SK-N-SH treated with all-trans-retinoic acid at 6 μM for 48 hours (cell line): ENCODE measurements around the gene ATG2A.

Experiments used
- ARNTL ChIP-seq: fragments of 450-650 bp; formaldehyde crosslinking; IDR thresholded peaks from 2 replicates; pipeline ENCODE4 v1.5.0; 2020; ENCODE audit warnings: low read depth, mild to moderate bottlenecking, moderate library complexity, borderline replicate concordance
- CREB5 ChIP-seq: fragments of 250-450 bp; sonication (Bioruptor Pico); IDR thresholded peaks from 2 replicates; pipeline ENCODE4 v1.5.1; 2020; ENCODE audit warnings: low read depth, mild to moderate bottlenecking, moderate library complexity
- ESRRG ChIP-seq: fragments of 250-450 bp; sonication (Bioruptor Pico); IDR thresholded peaks from 2 replicates; pipeline ENCODE4 v1.6.1; 2021; ENCODE audit warnings: mild to moderate bottlenecking
- PATZ1 ChIP-seq: fragments of 250-450 bp; sonication (Bioruptor Pico); IDR thresholded peaks from 2 replicates; pipeline ENCODE4 v1.8.0; 2020; ENCODE audit warnings: mild to moderate bottlenecking, moderate library complexity, borderline replicate concordance
- PPARA ChIP-seq: fragments of 250-450 bp; sonication (Bioruptor Pico); IDR thresholded peaks from 2 replicates; pipeline ENCODE4 v1.5.0; 2020; ENCODE audit warnings: mild to moderate bottlenecking, borderline replicate concordance
- TOX ChIP-seq: fragments of 250-450 bp; sonication (Bioruptor Pico); IDR thresholded peaks from 2 replicates; pipeline ENCODE4 v1.8.0; 2021; ENCODE audit warnings: mild to moderate bottlenecking, moderate library complexity, borderline replicate concordance
- ZFP3 ChIP-seq: fragments of 250-450 bp; sonication (Bioruptor Pico); IDR thresholded peaks from 2 replicates; pipeline ENCODE4 v1.5.0; 2020; ENCODE audit warnings: mild to moderate bottlenecking, moderate library complexity
- ZFP30 ChIP-seq: fragments of 450-650 bp; formaldehyde crosslinking; IDR thresholded peaks from 2 replicates; pipeline ENCODE4 v1.5.0; 2022; ENCODE audit warnings: mild to moderate bottlenecking, moderate library complexity

- TF ChIP-seq CREB5 (CRISPR knock-in tag) (no peak), ZFP3 (no peak), TOX (CRISPR knock-in tag) (no peak), PPARA (CRISPR knock-in tag) (no peak), ZFP30 (CRISPR knock-in tag) (no peak), PATZ1 (CRISPR knock-in tag) (no peak), ESRRG (CRISPR knock-in tag) (no peak), ARNTL (CRISPR knock-in tag) (no peak)
Measured at GRCh38 chr11:64908766-64909165, 8.2 kb downstream of the ATG2A start.
